DOHH2 (cell line): ENCODE data around the gene GMPR.

ENCODE experiments used
- EZH2phosphoT487 ChIP-seq: fragments of 200-600 bp; sonication (generic); IDR thresholded peaks from 2 replicates; pipeline ENCODE4 v1.6.1; 2017; ENCODE audit warnings: borderline replicate concordance, mild to moderate bottlenecking, antibody characterized with exemption, low read length, moderate library complexity, mixed read lengths
- TF ChIP-seq, protein P1 (sequence below): fragments of 200-600 bp; sonication (generic); IDR thresholded peaks from one replicate; pipeline ENCODE4 v1.5.1; 2014; ENCODE audit warnings: antibody characterized with exemption, mild to moderate bottlenecking, low read depth, low read length; ENCODE audit not compliant: poor library complexity, severe bottlenecking

DNA sequence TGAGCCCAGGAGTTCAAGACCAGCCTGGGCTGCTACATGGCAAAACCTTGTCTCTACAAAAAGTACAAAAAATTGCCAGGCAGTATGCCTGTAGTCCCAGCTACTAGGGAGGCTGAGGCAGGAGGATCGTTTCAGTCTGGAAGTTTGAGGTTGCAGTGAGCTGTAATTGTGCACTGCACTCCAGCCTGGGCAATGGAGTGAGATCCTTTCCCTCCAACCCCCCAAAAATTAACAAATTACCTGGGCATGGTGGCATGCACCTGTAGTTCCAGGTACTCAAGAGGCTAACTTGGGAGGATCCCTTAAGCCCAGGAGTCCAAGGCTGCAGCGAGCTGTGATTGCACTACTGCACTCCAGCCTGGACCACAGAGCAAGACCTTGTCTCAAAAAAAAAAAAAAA lies 29.4 kb upstream of the GMPR start:
- TF ChIP-seq, protein P1, sequence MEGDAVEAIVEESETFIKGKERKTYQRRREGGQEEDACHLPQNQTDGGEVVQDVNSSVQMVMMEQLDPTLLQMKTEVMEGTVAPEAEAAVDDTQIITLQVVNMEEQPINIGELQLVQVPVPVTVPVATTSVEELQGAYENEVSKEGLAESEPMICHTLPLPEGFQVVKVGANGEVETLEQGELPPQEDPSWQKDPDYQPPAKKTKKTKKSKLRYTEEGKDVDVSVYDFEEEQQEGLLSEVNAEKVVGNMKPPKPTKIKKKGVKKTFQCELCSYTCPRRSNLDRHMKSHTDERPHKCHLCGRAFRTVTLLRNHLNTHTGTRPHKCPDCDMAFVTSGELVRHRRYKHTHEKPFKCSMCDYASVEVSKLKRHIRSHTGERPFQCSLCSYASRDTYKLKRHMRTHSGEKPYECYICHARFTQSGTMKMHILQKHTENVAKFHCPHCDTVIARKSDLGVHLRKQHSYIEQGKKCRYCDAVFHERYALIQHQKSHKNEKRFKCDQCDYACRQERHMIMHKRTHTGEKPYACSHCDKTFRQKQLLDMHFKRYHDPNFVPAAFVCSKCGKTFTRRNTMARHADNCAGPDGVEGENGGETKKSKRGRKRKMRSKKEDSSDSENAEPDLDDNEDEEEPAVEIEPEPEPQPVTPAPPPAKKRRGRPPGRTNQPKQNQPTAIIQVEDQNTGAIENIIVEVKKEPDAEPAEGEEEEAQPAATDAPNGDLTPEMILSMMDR: no peak
- no peak for TF ChIP-seq EZH2phosphoT487
